Measurements from ENCODE around the gene RBM17. TPM values are rescaled to one million over a fixed set of nuclear protein-coding genes. Genes with fewer than 3 reads are reported as not detected.
A peak's percentile ranks its signal among the peaks of the same experiment; 100 is the strongest.
"Not testable (repeated sequence)": the region's sequence is repeated elsewhere in the genome, so short reads cannot be mapped to it uniquely, and the experiment has no call there.

Gene RBM17
- total RNA-seq, 2 experiments from 2014 or later = 337 to 355 TPM

- H3K27ac Mint-ChIP-seq = peak overlapping the region; percentile 99
- peaks cover 85% of the 10 kb centered on the region for H3K36me3 Mint-ChIP-seq
Measured at GRCh38 chr10:6052247-6053221, 36.3 kb upstream of the RBM17 start.

GRCh38 chr10:6053303-6053702 lies 35.5 kb upstream of the RBM17 start:
- peak overlapping the region; percentile 82 for H3K4me3 Mint-ChIP-seq
- peaks cover 87% of the 10 kb centered on the region for H3K36me3 Mint-ChIP-seq
- H3K27ac Mint-ChIP-seq = peak overlapping the region; percentile 99
- no peaks in the 10 kb centered on the region for H3K9me3 Mint-ChIP-seq
- peaks cover 7% of the 10 kb centered on the region for H3K27me3 Mint-ChIP-seq
- DNase-seq = no peak
- peaks cover 86% of the 10 kb centered on the region for H3K4me1 Mint-ChIP-seq

More at GRCh38 chr10:6052247-6053221, 36.3 kb upstream of the RBM17 start:
- Mint-ChIP-seq H3K4me1 (peaks cover 85% of the 10 kb centered on the region), H3K4me3 (peak overlapping the region; percentile 82), H3K9me3 (no peaks in the 10 kb centered on the region), H3K27me3 (peaks cover 7% of the 10 kb centered on the region)
- DNase-seq = peak; percentile 85

- H3K27ac Mint-ChIP-seq = peak overlapping the region; percentile 99
- H3K4me1 Mint-ChIP-seq = peaks cover 85% of the 10 kb centered on the region
- no peak for DNase-seq
- peaks cover 87% of the 10 kb centered on the region for H3K36me3 Mint-ChIP-seq
- H3K9me3 Mint-ChIP-seq = no peaks in the 10 kb centered on the region
- H3K4me3 Mint-ChIP-seq = peak overlapping the region; percentile 85
- peaks cover 7% of the 10 kb centered on the region for H3K27me3 Mint-ChIP-seq
Measured at GRCh38 chr10:6053816-6054631, 34.8 kb upstream of the RBM17 start.

DNA sequence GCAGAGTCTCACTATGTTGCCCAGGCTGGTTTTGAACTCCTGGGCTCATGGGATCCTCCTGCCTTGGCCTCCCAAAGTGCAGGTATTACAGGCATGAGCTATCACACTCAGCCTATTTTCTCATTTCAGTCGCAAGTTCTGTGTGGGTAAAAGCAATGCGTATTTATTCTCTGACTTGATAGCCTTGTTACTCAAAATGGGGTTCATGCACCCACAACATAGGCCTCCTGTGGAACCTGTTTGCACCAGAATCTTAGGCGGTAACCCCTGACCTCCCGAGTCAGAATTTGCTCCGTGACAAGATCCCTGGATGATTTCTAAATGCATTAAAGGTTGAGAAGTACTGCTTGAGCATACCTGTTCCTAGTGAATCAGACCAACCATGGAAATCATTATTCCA lies 34.0 kb upstream of the RBM17 start:
- Mint-ChIP-seq H3K36me3 (peaks cover 87% of the 10 kb centered on the region), H3K4me3 (peak overlapping the region; percentile 85), H3K27ac (peak overlapping the region; percentile 99), H3K27me3 (peaks cover 7% of the 10 kb centered on the region), H3K9me3 (no peaks in the 10 kb centered on the region), H3K4me1 (peaks cover 81% of the 10 kb centered on the region)
- no peak for DNase-seq

- Mint-ChIP-seq H3K9me3 (no peaks in the 10 kb centered on the region), H3K4me1 (peaks cover 73% of the 10 kb centered on the region), H3K27ac (peak overlapping the region; percentile 95), H3K27me3 (peaks cover 6% of the 10 kb centered on the region), H3K4me3 (peak overlapping the region; percentile 91), H3K36me3 (peaks cover 87% of the 10 kb centered on the region)
- DNase-seq = no peak
Measured at GRCh38 chr10:6055929-6056328, 32.9 kb upstream of the RBM17 start.

DNA sequence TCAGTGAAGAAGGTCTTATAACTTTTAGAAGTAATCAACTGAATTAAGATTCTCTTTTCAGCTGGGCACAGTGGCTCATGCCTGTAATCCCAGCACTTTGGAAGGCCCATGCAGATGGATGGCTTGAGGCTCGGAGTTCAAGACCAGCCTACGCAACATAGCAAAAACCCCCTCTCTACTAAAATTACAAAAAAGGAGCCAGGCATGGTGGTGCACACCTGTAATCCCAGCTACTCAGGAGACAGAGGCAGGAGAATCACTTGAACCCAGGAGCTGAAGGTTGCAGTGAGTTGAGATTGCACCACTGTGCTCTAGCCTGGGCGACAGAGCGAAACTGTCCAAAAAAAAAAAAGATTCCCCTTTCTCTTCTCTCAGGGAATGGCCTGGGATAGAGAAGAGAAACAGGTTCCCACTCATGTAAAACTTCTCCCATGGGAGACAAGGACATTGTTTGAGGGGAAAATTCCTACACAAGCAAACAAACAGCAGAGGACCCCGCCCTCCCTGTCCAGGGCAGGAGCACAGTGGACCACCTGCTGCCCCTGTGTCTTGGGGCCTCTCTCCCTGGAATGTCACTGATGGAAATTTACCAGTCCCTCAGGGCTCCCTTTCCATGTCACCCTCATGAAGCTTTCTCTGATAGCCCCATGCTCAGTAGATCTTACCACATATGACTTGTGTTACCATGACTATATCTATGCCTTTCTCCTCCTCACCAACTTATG lies 32.3 kb upstream of the RBM17 start:
- H3K4me3 Mint-ChIP-seq = peak overlapping the region; percentile 91
- peaks cover 69% of the 10 kb centered on the region for H3K4me1 Mint-ChIP-seq
- peak overlapping the region; percentile 95 for H3K27ac Mint-ChIP-seq
- H3K36me3 Mint-ChIP-seq = peaks cover 91% of the 10 kb centered on the region
- H3K9me3 Mint-ChIP-seq = no peaks in the 10 kb centered on the region
- H3K27me3 Mint-ChIP-seq = peaks cover 3% of the 10 kb centered on the region
- no peak for DNase-seq

GRCh38 chr10:6058682-6059475 lies 30.0 kb upstream of the RBM17 start:
- Mint-ChIP-seq H3K9me3 (no peaks in the 10 kb centered on the region), H3K36me3 (peaks cover 79% of the 10 kb centered on the region), H3K27ac (peak overlapping the region; percentile 95), H3K4me3 (peak overlapping the region; percentile 91), H3K4me1 (peaks cover 58% of the 10 kb centered on the region), H3K27me3 (peaks cover 5% of the 10 kb centered on the region)
- no peak for DNase-seq

DNA sequence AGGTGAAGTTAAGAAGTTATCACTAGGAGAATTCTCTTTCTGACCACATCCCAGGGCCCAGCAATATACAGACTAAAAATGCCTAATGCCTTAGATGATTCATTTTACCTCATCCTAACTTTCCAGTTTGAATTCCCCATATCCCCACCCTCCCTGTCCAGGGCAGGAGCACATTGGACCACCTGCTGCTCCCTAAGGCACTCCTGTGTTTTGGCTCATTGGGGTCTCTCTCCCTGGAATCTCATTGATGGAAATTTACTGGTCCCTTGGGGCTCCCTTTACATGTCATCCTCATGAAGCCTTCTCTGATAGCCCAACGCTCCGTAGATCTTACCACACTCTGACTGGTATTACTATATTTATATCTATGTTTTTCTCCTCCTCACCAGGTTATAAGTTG lies 29.3 kb upstream of the RBM17 start:
- Mint-ChIP-seq H3K4me3 (peak overlapping the region; percentile 91), H3K4me1 (peaks cover 54% of the 10 kb centered on the region), H3K27ac (peak overlapping the region; percentile 95), H3K36me3 (peaks cover 73% of the 10 kb centered on the region), H3K27me3 (peaks cover 4% of the 10 kb centered on the region), H3K9me3 (no peaks in the 10 kb centered on the region)
- no peak for DNase-seq

DNA sequence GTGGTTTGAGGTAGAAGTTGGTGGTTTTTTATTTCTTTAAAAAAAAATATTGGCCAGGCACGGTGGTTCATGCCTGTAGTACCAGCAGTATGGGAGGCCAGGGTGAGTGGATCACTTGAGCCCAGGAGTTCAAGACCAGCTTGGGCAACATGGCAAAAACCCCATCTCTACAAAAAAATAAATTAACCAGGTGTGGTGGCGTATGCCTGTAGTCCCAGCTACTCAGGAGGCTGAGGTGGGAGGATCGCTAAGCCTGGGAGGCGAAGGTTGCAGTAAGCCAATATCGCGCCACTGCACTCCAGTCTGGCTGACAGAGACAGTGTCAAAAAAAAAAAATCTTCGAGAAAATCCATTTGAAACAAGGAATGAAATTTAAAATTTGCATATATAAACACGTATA lies 27.8 kb upstream of the RBM17 start:
- peaks cover 3% of the 10 kb centered on the region for H3K9me3 Mint-ChIP-seq
- H3K27ac Mint-ChIP-seq = peak overlapping the region; percentile 95
- H3K36me3 Mint-ChIP-seq = peaks cover 65% of the 10 kb centered on the region

GRCh38 chr10:6062101-6062771 lies 26.6 kb upstream of the RBM17 start, which contains the start of gene IL2RA:
IL2RA (minus strand) TSS chr10:6062367; CDS start chr10:6062151, 216 bp downstream.
- Mint-ChIP-seq H3K4me3 (peak within 1 kb of the TSS; percentile 91), H3K9me3 (peaks cover 3% of the 10 kb centered on the region), H3K27me3 (peaks cover 4% of the 10 kb centered on the region), H3K36me3 (peaks cover 53% of the 10 kb centered on the region), H3K4me1 (peaks cover 54% of the 10 kb centered on the region), H3K27ac (peak within 1 kb of the TSS; percentile 95)
- peak; percentile 77 for DNase-seq

More for the DNA sequence above, 27.8 kb upstream of the RBM17 start:
- Mint-ChIP-seq H3K4me1 (peaks cover 58% of the 10 kb centered on the region), H3K27me3 (peaks cover 4% of the 10 kb centered on the region), H3K4me3 (peak overlapping the region; percentile 91)
- DNase-seq = no peak

GRCh38 chr10:6064119-6064518 lies 24.7 kb upstream of the RBM17 start:
- H3K27me3 Mint-ChIP-seq = peaks cover 4% of the 10 kb centered on the region
- peaks cover 3% of the 10 kb centered on the region for H3K9me3 Mint-ChIP-seq
- DNase-seq = no peak
- H3K4me3 Mint-ChIP-seq = no peak overlapping the region
- H3K27ac Mint-ChIP-seq = no peak overlapping the region
- peaks cover 56% of the 10 kb centered on the region for H3K4me1 Mint-ChIP-seq
- peaks cover 36% of the 10 kb centered on the region for H3K36me3 Mint-ChIP-seq

GRCh38 chr10:6064726-6065125 lies 24.1 kb upstream of the RBM17 start:
- Mint-ChIP-seq H3K36me3 (peaks cover 30% of the 10 kb centered on the region), H3K4me1 (peaks cover 61% of the 10 kb centered on the region), H3K27ac (peak overlapping the region; percentile 83)
- DNase-seq, H3K4me3 Mint-ChIP-seq, H3K27me3 Mint-ChIP-seq, H3K9me3 Mint-ChIP-seq: not testable (repeated sequence)

DNA sequence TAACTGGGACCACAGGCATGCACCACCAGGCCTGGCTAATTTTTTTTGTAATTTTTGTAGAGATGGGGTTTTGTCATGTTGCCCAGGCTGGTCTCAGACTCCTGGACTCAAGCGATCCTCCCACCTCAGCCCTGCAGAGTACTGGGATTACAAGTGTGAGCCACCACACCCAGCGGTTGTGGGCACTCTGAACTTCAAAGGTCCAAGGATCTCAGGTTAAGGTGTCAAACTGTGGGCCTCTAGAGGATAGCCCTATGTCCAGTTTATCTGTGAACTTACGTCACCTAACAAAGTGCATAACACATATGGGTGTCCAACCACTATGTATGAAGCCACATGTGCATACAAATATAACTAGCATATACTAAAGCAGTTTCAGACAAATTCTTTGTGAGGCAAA lies 23.4 kb upstream of the RBM17 start:
- H3K9me3 Mint-ChIP-seq = peaks cover 5% of the 10 kb centered on the region
- H3K36me3 Mint-ChIP-seq = peaks cover 26% of the 10 kb centered on the region
- peaks cover 4% of the 10 kb centered on the region for H3K27me3 Mint-ChIP-seq
- peaks cover 64% of the 10 kb centered on the region for H3K4me1 Mint-ChIP-seq
- no peak for DNase-seq
- peak overlapping the region; percentile 83 for H3K27ac Mint-ChIP-seq
- H3K4me3 Mint-ChIP-seq = peak overlapping the region; percentile 11
